Prostate gland (tissue), 2 donors: Measurements from ENCODE around the gene DCTN2.

Experiments used
- CTCF ChIP-seq, 4 experiments: fragments of 200-600 bp in 2 of 4; fragments of 450-650 bp in 2 of 4; sonication (generic) in 2 of 4; IDR thresholded peaks; 1 replicate in 3 of 4; 2 replicates in 1 of 4; pipeline ENCODE4 v1.5.1; 2016 to 2019; ENCODE audit warnings: antibody characterized with exemption in 4 of 4, mild to moderate bottlenecking in 2 of 4, moderate library complexity in 2 of 4
- POLR2A ChIP-seq: fragments of 450-650 bp; IDR thresholded peaks from one replicate; pipeline ENCODE4 v1.6.1; 2016; ENCODE audit warnings: antibody characterized with exemption, mild to moderate bottlenecking
- POLR2AphosphoS5 ChIP-seq: sonication (generic); formaldehyde crosslinking; IDR thresholded peaks from one replicate; pipeline ENCODE4 v1.6.1; 2017; ENCODE audit warnings: antibody characterized with exemption

DNA sequence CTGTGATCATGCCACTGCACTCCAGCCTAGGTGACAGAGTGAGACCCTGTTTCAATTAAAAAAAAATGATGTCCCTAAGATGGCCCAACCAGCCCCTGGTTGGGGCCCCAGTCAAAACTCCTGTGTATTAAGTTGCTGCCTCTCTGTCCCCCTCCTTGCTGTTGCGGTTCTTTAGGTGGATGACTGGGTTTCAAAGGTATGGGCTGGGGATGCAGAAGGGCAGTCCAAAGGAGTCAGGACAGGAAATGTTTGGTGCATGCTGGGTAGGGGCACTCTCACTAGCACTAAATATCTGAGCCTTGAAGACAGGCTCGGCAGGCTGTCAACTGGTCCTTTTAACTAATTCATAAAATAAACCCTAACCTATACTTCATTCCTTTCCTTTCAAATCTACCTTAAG, 32.0 kb upstream of the DCTN2 start:
- TF ChIP-seq CTCF (IDR thresholded peaks at IDR 0.05) = no peak
- TF ChIP-seq POLR2AphosphoS5 = no peak
- TF ChIP-seq POLR2A = no peak
